Inflammatory macrophage (primary cell): ENCODE data around the gene LDB2.
"Not testable (repeated sequence)": the region's sequence is repeated elsewhere in the genome, so short reads cannot be mapped to it uniquely, and the experiment has no call there.

Experiments
- DNase-seq, 2 donors: peaks; one replicate each; pipeline ENCODE4 v3.0.0-alpha.2; 2020 to 2022
- total RNA-seq, 18 experiments: gene quantifications; one replicate each; lab custom pipeline; 2026; ENCODE audit warnings: mixed read lengths in 6 of 18, inconsistent platforms in 2 of 18; lab: John Stamatoyannopoulos, UW

Gene LDB2
- total RNA-seq, result 0 to 0.16 (median 0) reads per million in 18 experiments

DNA sequence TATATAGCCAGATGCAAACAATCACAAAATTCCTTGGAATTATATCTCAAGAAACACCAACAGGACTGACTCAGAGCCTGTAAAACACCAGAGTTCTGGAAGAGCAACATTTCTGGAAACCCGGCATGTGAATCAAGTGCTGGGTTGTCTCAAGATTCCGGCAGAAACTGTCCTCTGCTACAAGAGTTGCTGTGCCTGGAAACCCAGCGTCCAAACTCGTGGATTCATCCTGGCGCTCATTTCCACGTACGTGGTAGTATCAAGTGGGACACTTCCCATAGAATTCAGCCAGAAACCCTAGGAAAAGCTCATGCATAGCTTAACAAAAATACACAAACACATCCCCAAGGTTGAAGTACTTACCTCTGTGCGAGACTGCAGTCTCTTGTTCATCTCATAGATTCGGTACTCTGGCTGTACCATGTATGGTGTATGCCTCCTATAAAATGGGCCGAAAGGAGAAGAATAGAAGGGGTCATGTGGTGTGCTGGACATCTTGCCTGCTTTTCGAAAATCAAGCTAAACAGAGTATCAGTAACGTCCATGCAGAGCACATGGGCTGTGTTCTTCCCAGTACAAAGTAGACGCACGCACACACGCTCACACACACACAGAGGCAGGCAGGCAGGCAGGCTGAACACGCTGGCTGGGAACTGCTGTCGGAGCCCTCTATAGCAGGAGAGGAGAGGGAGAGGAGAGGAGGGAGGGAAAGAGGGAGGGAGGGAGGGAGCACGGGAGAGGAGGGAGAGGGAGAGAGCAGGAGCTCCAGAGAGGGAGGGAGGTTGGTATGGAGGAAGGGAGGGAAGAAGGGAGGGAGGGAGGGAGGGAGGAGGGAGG is at the start of gene LDB2:
LDB2 (minus strand) TSS at position 655 of the 837 bp plus-strand sequence.
- DNase-seq, result no peak

DNA sequence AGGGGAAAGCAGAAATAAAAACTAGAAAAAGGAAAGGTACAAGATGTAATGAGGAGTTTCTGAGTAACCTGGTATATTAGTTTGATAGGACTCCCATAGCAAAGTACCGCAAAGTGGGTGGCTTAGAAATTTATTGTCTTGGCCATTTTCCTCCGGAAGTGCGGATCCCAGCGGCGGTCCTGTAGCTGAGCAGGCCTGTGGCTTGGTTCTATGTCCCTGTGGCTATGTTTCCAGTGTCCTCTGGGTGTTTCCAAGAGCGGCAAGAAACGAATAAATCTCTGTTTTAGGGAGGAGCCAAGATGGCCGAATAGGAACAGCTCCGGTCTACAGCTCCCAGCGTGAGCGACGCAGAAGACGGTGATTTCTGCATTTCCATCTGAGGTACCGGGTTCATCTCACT is 44.0 kb upstream of the LDB2 start:
- no peak for DNase-seq

DNA sequence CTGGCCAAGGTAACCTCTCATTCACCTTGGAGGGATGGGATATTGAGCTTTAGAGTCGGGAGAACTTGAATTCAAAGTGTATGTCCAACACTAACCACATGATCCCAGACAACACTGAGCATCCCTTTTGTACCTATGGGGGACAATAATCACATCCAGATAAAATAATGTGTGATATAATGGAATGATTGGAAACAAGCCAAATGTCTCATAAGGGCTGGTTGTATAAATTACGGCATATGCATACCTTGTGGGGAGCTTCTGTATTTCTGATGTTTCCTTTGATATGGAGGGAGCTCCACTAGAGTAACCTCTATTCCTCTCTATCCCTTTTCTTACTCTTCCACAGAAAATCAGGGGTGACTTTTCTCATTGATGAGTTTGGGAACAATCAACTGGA is 40.7 kb upstream of the LDB2 start:
- no peak for DNase-seq

DNA sequence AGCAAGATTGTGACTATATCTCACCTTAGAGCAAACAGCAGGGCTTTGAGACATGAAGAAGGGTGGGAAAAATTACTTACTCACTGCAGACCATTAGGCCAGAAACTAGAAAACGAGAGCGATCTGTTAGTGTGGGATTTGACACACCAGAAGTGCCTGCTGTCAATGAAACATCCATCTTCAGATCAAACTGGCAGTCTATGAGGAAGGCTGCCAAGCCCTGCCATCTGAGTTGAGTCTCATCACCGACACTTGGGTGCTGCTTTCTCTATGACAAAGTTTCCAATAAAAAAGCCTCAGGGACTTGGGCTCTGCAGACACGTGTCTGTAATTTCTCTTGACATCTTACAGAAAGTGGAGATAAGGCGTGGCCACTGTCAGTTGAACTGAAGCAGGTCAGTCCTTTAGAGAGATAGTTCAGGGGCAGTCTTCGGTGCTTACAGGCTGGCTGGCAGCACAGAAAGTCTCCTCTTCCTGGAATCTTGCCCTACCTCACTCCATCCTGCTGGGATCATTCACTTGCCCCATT is 40.1 kb upstream of the LDB2 start:
- DNase-seq, result no peak

DNA sequence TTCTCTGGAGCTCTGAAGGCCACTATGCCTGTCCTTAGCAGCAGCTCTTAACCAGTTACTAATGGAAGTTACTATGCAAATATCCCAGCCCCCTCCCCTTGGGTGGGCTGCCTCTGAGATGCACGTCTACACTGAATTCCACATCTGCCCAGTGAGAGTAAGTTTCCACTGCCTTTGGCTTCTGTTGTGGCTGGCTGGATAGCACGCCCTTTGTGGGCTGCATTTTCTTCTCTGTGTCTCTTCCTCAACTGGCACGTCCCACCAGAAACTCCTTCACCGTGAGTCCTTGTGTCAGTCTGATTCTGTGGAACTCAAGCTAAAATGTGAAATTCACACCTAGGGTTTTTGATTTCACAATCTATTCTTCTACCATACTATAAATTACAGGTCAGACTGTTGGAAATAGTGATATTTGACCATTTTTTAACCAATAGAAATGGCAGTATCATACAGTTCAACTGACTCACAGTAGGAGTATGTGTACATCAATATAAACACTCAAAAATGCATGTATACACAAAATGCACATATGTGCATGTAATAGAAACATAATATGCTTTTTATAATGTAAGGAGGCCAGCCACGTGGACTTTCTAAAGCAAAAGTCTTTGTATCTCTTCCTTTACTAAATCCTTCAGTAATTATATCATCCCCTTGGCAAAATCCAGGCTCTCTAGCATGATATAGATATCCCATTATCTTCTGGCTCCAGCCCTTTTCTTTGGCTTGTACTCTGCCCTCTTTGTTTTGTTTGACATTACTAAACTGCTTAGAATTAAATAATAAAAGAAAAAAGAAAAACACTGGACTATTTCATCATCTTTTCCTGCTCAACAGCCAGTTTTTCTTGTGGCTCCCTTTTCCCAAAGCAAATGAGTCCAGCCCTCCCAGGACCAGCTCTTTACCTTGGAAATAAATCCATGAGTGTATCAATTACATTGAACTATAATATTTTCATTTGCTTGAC is 33.2 kb upstream of the LDB2 start:
- DNase-seq, result no peak

DNA sequence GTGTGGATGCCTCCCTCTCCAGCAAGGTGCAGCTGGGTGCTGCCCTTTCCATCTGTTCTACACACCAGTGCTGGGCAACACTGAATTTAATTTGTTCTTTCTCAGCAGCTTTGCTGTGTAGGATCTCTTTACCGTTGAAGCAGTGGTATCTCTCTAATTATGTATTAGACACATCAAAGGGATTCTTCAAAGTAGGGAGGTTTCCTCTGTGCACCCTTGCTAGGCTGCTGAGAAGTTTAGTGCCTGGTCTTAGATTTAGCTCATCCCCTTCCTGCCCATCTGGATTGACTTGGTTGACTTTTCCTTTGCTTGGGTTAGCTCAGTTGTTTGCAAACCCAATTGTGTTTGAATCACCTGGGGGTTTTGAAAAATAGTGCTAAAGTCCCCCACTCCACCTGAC is 27.8 kb upstream of the LDB2 start:
- DNase-seq, result no peak

DNA sequence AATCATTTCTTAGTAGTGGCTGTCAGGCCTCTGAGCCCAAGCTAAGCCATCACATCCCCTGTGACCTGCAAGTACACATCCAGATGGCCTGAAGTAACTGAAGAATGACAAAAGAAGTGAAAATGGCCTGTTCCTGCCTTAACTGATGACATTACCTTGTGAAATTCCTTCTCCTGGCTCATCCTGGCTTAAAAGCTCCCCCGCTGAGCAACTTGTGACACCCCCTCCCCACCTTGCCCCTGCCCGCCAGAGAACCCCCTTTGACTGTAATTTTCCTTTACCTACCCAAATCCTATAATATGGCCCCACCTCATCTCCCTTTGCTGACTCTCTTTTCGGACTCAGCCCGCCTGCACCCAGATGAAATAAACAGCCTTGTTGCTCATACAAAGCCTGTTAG is 20.3 kb upstream of the LDB2 start:
- not testable (repeated sequence) for DNase-seq

DNA sequence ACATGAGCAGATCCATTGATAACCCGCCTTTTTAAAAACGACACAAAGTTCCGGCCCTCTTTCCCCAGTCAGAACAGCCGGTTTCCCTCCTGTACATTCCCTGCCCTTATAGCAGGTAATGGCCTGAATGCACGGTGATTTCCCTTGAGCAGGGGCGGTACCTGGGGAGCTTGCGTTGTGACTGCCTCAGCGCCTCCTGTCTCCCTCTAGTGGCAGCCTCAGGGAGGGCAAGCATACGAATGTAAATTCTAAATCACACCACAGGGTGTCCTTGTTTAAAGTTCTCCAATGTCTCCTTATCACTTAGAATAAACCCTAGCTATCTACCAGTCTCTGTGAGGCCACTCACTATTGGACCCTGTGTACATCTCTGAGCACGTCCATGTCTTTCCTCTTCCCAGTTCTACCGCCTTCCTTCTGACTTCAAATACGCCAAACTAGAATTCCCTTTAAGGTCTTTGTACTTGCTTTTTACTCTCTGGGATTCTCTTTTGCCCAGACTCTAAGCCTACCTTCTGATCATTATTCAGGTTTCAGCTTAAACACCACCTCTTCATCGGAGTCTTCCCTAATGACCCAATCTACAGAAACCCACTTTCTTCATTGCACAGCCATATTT is 18.4 kb upstream of the LDB2 start:
- DNase-seq, result peak; percentile 54 to 55

DNA sequence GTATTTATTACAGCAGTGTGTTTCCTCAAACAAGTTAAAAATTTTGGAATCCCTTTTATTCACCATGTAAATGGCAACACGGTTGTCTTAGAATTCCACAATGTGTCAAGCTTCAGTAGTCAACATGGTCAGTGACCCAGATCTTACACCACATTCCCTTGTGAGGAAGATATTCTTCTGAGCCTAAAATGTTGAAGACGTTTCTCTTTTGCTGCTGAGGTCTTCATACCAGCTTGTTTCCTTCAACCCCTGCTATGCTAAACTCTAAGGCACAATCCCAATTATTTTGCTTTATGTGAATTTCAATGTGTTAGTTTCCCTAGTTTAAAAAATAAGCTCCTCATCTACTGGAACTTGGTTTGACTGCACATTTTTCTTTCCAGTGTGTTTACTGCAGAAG is 17.6 kb upstream of the LDB2 start:
- no peak for DNase-seq

DNA sequence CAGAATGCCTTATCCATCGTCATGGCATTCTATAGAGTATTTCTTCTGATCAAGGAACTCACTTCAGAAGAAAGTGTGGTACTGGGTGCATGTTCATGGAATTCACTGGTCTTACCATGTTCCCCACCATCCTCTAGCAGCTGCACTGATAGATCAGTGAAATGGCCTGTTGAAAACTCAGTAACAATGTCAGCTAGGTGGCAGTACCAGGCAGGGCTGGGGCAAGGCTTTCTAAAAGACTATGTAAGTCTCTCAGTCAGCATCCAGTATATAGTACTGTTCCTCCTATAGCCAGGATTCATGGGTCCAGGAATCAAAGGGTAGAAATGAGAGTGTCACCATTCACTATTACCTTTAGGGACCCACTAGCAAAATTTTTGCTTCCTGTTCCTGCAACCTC is 15.8 kb upstream of the LDB2 start:
- DNase-seq, result no peak

DNA sequence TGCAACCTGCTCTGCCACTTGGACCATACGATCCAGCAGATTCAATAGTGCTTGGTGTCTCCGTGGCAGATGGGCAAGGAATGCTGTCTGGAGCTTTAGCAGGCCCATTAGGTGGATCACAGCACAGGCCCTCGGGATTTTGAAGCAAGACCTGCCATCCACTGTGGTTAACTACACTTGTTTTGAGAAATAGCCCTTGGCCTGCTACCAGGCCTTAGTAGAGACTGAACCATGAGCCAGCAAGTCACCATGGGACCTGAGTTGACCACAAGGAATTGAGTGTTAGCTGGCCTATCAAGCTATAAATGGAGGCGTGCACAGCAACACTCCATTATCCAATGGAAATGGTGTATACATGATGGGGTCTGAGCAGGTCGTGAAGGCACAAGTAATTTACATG is 14.5 kb upstream of the LDB2 start:
- no peak for DNase-seq

DNA sequence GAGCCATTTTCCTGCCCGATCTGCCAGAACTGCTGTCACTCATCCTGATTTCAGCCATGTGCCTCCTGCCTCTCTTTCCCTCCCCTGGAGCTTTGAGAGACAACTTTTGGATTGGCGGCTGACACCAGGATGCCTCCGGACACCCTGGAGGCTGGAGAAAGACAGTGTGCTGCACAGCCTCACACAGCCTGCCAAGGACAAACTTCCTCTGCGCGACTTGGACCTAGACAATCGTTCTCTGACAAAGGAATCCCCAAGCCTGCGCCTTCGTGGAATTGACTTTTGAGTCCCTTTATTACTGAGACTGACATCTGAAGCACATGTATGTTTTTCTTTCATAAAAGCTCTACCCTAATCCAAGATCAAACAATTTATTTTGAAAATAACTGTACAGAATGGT is 10.8 kb upstream of the LDB2 start:
- no peak for DNase-seq

DNA sequence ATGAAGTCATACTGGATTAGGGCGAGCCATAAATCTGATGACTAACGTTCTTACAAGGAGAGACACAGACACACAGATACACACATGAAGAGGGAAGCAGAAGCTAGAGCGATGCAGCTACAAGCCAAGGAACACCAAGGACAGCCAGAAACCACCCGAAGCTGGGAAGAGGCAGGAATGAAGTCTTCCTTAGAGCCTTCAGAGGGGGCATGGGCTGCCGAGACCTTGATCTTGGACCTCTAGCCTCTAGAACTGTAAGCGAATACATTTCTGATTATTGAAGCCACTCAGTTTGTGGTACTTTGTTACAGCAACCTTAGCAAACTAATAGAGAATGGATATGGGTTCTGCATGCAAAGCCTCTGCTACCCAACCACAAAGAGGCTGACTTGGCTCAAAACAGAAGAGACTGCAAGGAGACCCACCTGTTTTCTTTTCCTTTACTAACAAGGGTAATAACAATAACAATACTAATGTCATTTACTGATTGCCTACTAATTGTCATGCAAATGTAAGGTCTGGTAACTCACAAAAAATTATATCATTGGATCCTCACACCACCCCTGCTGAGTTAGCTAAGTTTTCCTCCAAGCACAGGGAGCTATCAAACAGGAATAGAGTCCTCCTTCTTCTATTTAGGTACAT is 10.1 kb upstream of the LDB2 start:
- no peak for DNase-seq

DNA sequence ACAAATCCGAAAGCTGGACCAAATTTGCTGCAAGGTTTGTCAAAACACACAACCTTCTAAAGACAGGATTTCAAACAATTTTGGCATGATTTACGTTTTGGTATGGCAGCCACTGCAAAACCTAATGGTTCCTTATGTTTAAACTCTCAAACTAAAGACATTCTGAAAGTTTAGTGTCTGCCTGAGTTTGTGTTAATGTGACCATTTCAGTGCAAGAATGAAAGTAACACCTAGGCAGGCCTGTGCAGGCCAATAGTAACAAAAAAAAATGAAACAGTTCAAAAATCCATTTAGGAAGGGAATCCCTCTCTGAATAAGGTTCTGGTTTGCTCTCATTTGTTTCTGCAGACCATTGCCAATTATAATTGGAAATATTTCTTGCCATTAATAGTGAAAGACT is 1.9 kb upstream of the LDB2 start:
- no peak for DNase-seq

DNA sequence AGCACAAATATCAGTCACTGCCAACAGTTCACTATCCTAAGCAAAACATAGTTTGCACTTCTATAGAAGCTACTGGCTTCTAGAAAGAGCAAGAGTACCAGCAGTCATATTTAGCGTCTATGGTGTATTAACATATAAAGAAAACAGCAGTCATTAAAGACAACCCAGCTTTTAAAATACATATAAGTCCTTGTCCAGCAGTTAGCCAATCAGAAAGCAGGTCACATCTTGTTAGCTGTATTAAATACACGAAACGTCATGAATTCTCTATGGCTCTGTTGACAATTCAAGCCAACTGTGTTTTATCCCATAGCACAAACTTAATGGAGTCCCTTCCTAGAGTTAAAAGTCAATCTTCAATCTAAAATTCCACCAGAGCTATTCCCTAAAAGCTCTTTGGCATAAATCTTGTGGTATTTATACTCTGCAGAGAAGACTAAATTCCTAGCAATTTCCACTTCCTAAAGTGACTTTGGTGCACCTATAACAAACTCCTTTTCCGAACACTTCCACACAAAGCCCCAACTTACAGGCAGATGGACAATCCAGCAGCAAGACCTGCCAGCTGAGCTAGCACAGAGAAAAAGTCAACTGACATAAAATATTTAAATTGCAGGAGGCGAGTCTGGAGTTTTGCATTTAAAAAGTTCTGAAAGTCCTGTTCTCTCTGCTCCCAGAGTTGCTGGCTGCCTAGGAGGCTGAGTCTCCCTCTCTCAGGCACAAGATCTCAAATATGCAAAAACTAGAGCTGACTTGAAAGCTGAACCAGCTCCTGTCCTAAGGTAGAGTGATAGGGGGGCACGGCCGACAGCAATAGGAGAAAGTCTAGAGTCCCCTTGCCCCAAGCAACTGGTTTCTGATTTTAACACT is 1.3 kb downstream of the LDB2 start:
- DNase-seq, result no peak

DNA sequence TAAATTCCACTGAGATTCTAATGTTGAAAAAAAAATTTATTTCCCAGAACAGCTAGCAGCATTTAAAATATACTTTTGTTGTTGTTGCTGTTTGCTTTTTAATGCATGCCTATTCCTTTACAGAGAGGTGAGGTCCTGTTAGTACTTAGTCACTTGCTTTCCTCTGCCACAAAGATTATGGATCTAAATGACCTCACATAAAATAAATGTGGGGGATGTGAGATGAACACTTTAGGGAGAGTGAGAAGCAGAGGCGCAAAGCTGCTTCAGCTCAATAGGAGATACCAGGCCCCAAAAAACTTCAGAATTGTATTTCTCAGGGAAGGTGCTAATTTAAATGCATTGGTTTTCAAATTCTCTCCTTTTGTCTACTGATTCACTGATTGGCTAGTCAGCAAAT is 4.0 kb downstream of the LDB2 start:
- no peak for DNase-seq

DNA sequence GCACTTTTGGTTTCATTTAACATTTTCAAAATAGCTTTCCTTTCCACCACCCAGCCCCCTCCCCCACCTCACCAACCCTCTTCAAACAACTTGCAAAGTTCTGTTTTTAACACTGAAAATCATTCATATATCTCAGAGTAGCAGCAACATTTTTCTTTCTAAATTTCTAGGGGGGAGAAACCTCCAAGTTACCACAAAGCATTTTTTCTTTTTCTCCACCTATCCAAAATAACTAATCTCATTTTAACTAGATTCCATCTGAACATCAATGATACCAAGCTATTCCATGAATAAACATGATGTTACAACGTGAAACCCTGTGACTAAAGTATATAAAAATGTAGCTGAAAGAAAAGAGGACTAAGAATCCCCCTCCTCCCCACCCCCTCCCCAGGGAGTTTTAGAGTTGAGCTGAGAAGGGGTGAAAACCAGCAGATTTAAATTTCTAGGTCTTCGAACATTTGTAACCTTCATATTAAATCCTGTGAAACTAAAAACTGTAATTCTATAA is 5.2 kb downstream of the LDB2 start:
- no peak for DNase-seq

DNA sequence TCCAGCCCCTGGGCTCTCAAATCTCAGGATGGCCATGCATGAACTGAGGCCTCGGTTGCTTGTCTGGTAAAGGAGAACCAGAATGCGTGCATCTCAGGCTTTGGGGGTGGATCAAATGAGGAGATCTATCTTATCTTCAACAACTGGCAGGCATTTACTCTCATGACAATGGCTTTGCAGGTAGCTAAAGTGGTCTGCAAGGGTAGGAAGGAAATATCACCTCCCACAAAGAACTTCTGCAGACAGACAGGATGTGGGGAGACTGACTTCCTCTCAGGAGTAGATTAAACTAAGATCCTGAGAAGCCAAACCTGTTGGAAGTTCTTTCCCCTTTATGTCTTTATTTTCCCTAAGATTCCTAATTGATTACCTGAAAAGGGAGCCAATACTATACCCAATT is 7.8 kb downstream of the LDB2 start:
- no peak for DNase-seq

DNA sequence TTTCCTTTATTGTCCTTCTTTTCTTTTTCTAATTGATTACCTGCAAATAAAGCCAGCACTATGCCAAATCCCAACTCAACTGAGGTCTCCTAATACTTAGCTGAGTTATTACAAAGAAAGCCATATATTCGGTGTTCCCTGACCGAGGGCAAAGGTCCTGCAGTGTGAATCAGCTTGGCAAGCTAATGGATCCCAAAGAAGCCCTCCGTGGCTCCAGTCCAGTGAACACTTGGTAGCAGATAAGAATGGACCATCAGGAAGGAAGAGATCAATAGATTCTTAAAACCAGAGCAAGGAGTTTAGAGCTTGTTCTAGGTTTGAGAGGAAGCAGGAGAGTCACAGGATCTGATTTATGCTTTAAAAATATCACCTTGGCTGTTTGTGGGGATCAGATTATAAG is 8.5 kb downstream of the LDB2 start:
- no peak for DNase-seq

DNA sequence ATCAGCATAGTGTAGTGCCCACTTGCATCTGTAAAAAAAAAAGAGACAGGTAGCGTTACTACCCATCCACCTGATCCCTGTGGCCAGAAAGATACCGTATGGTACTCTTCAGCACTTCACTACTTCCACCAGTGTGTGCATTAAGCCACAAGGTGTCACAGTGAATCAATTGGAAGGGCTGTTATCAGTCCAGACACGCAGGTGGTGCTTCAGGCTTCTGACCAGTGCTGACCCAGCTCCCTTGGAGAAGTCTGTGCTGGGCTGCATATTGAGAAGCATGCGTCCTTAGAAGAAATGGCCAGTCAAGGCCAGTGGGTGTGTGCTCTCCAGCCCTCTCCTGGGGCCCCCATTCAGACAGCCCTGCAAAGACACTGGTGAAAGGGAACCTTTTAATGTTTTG is 10.6 kb downstream of the LDB2 start:
- DNase-seq, result no peak
